Activated CD8-positive, alpha-beta memory T cell treated with anti-CD3 and anti-CD28 coated beads for 36 hours (primary cell): Measurements from ENCODE around the gene SLC25A6. TPM values are rescaled to one million over a fixed set of nuclear protein-coding genes. Genes with fewer than 3 reads are reported as not detected.
"Not testable (repeated sequence)": the region's sequence is repeated elsewhere in the genome, so short reads cannot be mapped to it uniquely, and the experiment has no call there.

Experiments
- CTCF ChIA-PET: fragments of 350-600 bp; sonication (Branson Sonifier 250); formaldehyde crosslinking; loops from one replicate; lab custom pipeline; 2021; ENCODE audit warnings: antibody characterized with exemption; lab: Charles Lee
- POLR2A ChIA-PET: fragments of 350-600 bp; sonication (Branson Sonifier 250); formaldehyde crosslinking; loops from one replicate; lab custom pipeline; 2021; ENCODE audit warnings: antibody characterized with exemption; lab: Charles Lee
- total RNA-seq, 2 experiments: library from RNA; stranded (reverse); gene quantifications; one replicate each; pipeline ENCODE4 v1.2.3, GENCODE V29; 2021

The SLC25A6 gene
- total RNA-seq, 2 experiments from 2014 or later: 321 to 326 TPM

DNA sequence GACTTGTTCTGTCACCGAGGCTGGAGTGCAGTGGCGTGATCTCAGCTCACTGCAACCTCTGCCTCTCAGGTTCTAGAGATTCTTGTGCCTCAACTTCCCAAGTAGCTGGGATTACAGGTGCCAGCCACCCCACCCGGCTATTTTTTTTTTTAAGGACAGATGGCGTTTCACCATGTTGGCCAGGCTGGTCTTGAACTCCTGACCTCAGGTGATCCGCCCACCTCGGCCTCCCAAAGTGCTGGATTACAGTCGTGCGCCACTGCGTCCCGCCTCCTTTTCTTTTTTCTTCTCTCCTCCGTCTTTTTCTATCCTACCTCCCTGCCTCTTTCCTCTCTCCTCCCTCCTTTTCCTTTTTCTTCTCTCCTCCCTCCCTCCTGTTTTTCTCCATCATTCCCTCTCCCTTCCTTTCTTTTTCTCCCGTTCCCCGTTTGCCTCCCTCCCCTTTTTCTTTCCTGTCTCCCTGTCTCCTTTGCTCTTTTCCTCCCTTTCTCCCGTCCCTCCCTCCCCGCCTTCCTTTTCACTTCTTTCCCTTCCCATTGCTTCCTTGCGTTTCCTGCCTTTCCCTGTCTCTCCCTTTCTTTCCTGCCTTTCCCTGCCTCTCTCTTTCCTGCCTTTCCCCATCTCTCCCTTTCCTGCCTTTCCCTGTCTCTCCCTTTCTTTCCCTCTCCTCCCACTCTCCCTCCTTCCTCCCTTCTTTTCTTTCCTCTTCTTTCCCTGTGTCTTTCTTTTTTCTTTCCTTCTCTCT lies 2.1 kb upstream of the SLC25A6 start:
- ChIA-PET CTCF (no interaction called here), POLR2A (no interaction called here)

DNA sequence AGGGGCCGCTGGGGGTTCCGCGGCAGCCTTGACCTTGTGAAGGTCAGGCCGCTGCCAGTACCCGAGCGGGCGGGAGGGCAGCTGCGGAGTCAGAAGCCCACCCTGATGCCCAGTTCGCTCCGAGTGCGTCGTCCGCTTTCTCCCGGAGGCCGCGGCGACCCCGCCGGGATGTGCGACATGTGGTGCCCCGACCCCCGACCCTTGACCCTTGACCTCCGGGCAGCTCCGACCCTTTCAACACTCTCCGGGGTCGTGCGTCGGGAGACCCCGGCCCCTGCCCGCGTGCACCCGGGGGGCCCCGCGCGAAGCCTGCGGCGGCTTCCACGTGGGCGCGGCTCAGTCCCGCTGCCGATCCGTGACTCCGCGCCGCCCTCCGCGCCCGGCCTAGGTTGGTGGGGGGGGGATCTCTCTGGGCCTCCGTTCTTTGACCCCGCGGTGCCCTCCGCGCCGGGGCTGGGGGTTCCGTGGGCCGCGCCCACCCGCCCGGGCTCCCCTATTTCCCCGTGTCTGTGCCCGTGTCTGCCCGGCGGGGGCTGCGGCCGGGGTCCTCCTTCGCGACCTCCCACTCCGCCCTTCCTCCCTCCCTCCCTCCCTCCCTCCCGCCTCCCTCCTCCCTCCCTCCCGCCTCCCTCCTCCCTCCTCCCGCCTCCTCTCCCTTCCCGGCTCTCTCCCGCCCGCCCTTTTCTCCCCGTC lies 609 bp upstream of the SLC25A6 start:
- POLR2A ChIA-PET: no interaction called here
- CTCF ChIA-PET: no interaction called here

GRCh38 chrX:1391370-1391706 lies 575 bp downstream of the SLC25A6 start:
- POLR2A ChIA-PET: no interaction called here
- CTCF ChIA-PET: no interaction called here

DNA sequence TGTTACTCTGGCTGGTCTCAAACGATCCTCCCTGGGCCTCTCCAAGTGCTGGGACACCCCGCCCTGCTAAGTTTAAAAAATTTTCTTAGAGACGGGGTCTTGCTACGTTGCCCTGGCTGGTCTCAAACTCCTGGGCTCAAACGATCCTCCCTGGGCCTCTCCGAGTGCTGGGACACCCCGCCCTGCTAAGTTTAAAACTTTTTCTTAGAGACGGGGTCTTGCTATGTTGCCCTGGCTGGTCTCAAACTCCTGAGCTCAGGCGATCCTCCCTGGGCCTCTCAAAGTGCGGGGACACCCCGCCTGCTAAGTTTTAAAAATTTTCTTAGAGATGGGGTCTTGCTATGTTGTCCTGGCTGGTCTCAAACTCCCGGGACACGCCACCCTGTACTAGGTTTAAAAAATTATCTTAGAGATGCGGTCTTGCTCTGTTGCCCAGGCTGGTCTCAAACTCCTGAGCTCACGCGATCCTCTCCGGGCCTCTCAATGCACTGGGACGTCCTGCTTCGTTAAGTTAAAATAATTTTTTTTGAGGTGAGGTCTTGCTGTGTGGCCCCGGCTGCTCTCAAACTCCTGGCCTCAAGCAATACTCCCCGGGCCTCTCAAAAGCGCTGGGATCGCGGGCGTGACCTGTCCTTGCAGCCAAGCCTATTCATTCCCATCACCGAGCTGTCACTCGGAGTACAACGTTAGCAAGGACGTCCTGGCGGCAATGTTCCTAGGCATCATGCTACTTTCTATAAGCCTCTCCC lies 1.1 kb downstream of the SLC25A6 start:
- CTCF ChIA-PET: no interaction called here
- POLR2A ChIA-PET: no interaction called here

GRCh38 chrX:1389993-1390285 lies 2.0 kb downstream of the SLC25A6 start:
- ChIA-PET CTCF (no interaction called here), POLR2A (no interaction called here)

DNA sequence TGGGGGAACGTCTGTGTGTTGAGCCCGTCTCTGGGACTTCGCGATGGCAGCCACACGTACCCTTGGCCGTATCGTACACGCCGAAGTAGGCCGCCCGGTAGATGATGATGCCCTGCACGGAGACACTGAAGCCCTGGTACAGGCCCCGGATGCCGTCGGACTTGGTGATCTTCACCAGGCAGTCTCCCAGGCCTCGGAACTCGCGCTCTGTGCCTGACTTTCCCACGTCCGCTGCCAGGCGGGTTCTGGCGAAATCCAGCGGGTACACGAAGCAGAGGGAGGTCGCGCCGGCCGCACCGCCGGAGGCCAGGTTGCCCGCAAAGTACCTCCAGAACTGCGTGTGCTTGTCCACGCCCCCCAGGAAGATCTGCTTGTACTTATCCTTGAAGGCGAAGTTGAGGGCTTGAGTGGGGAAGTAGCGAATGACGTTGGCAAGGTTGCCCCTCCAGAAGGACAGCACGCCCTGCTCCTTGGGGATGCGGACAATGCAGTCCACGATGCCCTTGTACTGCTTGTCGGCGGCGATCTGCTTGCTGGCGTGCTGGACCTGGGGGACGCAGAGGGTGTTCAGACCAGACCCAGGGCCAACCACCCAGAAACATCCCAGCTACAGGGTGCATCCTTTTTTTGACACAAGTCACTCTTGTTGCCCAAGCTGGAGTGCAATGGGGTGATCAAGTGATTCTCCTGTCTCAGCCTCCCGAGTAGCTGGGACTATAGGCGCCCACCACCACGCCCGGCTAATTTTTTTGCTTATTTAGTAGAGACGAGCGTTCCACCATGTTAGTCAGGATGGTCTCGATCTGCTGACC lies 2.5 kb downstream of the SLC25A6 start:
- ChIA-PET CTCF (no interaction called here), POLR2A (no interaction called here)

DNA sequence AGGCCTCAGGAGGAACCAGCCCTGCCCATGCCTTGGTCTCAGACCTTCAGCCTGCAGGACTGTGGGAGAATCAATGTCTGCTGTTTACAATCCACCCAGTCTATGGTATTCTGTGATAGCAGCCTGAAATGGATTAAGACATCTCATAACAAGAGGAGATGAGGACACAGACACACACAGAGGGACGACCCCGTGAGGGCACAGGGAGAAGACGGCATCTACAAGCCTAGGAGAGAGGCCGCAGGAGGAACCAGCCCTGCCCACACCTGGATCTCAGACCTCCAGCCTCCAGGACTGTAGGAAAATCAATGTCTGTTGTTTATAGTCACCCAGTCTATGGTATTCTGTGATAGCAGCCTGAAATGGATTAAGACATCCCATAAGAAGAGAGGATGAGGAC lies 3.3 kb downstream of the SLC25A6 start:
- ChIA-PET CTCF (no interaction called here), POLR2A (no interaction called here)

GRCh38 chrX:1387141-1387776 lies 4.7 kb downstream of the SLC25A6 start:
- POLR2A ChIA-PET: no interaction called here

DNA sequence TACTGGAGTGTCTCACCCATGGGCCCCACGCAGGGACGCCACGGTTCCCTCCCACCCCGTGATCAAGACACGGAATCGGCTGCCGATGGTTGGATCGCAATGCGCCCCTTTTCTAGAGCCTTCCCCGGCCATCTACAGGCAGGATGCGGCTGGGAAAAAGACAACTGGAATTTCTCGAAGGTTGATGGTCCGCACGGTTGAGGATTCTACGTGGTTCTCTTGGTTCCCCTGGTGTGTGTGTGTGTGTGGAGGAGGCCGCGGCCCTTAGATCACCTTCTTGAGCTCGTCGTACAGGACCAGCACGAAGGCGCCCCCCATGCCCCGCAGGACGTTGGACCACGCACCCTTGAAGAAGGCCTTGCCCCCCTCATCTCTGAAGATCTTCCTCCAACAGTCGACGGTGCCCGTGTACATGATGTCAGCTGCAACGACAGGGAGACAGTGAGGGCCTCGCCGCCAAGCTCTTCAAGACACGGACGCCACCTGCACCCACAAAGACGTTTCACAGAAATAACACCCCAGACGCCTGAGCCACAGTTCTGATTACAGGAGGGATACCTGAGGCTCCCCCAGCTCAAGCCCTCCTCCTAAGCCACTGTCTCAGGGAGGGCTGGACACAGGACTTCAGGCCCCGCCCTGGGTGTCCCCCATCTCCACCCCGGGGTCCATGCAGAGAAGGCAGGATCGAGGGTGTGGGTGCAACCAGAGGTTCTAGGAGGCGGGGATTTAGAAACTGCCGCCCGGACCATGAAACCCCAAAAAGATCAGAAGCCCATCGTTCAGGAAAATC lies 5.4 kb downstream of the SLC25A6 start:
- CTCF ChIA-PET: no interaction called here

More at GRCh38 chrX:1387141-1387776, 4.7 kb downstream of the SLC25A6 start:
- CTCF ChIA-PET: no interaction called here

GRCh38 chrX:1385253-1386223 lies 6.4 kb downstream of the SLC25A6 start:
- ChIA-PET CTCF (no interaction called here), POLR2A (no interaction called here)

More for the DNA sequence above, 5.4 kb downstream of the SLC25A6 start:
- POLR2A ChIA-PET: no interaction called here

- ChIA-PET CTCF (no interaction called here), POLR2A (no interaction called here)
These were observed 7.2 kb downstream of the SLC25A6 start for GRCh38 chrX:1384658-1385252.

DNA sequence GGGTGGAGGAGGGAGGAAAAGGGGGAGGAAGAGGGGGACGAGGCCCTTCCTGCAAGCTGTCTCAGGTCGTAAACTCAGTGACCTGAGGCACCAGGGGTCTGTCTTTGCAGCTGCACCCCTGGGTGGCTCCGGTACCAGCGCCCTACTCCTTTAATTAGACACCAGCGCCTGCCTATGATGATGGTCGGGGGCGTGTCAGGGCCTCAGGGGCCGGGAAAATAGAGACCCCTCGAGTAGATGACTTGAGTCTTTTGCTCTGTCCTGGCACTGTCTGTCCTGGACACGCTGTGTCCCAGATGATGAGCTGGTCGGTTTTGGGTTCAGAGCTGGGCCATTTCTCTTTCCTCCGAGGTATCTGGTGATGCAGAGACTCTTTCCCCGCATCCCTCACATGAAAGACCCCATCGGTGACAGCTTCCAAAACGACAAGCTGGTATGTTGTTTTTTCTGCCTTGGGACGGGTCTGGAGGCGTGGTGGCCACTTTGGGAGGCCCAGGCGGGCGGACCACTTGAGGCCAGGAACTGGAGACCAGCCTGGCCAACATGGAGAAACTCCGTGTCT lies 11.2 kb downstream of the SLC25A6 start:
- ChIA-PET CTCF (no interaction called here), POLR2A (no interaction called here)

GRCh38 chrX:1378306-1378759 lies 13.6 kb downstream of the SLC25A6 start:
- CTCF ChIA-PET: no interaction called here

DNA sequence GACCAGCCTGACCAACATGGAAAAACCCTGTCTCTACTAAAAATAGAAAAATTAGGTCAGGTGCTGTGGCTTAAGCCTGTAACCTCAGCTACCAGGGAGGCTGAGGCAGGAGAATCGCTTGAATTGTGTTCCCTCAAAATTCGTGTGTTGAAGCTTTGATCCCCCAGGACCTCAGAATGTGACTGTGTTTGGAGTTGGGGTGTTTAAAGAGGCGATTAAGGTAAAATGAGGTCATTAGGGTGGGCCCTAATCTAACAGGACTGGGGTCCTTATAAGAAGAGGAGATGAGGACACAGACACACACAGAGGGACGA lies 23.6 kb downstream of the SLC25A6 start:
- POLR2A ChIA-PET: no interaction called here
- CTCF ChIA-PET: no interaction called here

More at GRCh38 chrX:1378306-1378759, 13.6 kb downstream of the SLC25A6 start:
- POLR2A ChIA-PET: no interaction called here

DNA sequence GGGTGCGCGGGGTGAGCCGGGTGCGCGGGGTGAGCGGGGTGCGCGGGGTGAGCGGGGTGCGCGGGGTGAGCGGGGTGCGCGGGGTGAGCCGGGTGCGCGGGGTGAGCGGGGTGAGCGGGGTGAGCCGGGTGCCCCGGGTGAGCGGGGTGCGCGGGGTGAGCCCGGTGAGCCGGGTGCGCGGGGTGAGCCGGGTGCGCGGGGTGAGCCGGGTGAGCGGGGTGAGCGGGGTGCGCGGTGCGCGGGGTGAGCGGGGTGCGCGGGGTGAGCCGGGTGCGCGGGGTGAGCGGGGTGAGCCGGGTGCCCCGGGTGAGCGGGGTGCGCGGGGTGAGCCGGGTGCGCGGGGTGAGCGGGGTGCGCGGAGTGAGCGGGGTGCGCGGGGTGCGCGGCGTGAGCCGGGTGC lies 25.6 kb downstream of the SLC25A6 start:
- CTCF ChIA-PET, POLR2A ChIA-PET: not testable (repeated sequence)

DNA sequence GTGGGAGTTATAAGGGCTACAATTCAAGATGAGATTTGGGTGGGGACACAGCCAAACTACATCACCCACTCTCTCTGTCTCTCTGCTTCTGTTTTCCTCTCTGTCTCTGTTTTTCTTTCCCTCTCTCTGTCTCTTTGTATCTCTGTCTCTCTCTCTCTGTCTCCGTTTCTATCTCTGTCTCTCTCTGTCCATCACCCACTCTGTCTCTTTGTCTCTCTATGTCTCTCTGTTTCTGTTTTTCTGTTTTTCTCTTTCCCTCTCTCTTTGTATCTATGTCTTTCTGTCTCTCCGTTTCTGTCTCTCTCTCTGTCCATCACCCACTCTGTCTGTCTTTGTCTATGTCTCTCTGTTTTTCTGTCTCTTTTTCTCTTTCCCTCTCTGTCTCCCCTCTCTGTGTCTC lies 30.0 kb downstream of the SLC25A6 start:
- CTCF ChIA-PET: no interaction called here
- POLR2A ChIA-PET: no interaction called here

- POLR2A ChIA-PET: no interaction called here
- CTCF ChIA-PET: no interaction called here
These were observed 30.6 kb downstream of the SLC25A6 start for GRCh38 chrX:1361275-1361674.
